ENCODE measurements around the gene SAT1.

DNA sequence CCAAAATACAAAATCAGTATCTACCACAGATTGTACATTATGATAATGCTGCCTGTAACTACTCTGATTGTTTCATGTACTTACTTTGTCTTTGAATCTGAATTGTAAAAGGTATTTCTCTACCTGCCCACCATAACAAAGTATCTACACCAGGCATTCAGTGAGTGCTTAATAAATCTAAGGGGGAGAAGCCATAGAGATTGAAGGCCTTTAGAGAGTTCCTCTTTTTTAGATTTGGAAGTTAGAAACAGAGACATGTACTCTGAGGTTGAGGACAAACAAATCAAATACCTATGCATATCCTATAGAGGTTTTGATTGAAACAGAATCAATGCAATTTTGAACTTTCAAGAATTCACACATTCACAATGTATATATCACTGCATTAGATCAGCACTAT, 42.7 kb downstream of the SAT1 start:
- TF ChIP-seq EZH2 (IDR thresholded peaks at IDR 0.05; ENCODE audit: low read length, unreplicated experiment) (no peak), EZH2phosphoT487 (IDR thresholded peaks at IDR 0.05; ENCODE audit: borderline replicate concordance, low read length) (no peak)
- TF ChIP-seq, protein P1, sequence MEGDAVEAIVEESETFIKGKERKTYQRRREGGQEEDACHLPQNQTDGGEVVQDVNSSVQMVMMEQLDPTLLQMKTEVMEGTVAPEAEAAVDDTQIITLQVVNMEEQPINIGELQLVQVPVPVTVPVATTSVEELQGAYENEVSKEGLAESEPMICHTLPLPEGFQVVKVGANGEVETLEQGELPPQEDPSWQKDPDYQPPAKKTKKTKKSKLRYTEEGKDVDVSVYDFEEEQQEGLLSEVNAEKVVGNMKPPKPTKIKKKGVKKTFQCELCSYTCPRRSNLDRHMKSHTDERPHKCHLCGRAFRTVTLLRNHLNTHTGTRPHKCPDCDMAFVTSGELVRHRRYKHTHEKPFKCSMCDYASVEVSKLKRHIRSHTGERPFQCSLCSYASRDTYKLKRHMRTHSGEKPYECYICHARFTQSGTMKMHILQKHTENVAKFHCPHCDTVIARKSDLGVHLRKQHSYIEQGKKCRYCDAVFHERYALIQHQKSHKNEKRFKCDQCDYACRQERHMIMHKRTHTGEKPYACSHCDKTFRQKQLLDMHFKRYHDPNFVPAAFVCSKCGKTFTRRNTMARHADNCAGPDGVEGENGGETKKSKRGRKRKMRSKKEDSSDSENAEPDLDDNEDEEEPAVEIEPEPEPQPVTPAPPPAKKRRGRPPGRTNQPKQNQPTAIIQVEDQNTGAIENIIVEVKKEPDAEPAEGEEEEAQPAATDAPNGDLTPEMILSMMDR (conservative IDR thresholded peaks at IDR 0.05; ENCODE audit: low read depth, low read length): no peak

Data from PC-3 (cell line).